ENCODE measurements around the gene PRKN. TPM values are rescaled to one million over a fixed set of nuclear protein-coding genes. Genes with fewer than 3 reads are reported as not detected.

The PRKN gene
- polyA plus RNA-seq, 1 donor from 2014 or later = 1.2 TPM

GRCh38 chr6:162481938-162482337 lies 245.6 kb downstream of the PRKN start:
- H3K36me3 ChIP-seq (ENCODE audit: insufficient read depth, low read length) = no peaks in the 10 kb centered on the region
- H3F3A ChIP-seq (ENCODE audit: insufficient read depth, low read length, poor library complexity, severe bottlenecking) = no peaks in the 10 kb centered on the region
- H4K20me1 ChIP-seq (ENCODE audit: insufficient read depth) = no peaks in the 10 kb centered on the region
- no peak overlapping the region for H3K27ac ChIP-seq (ENCODE audit: low read length)
- no peaks in the 10 kb centered on the region for H3K9me3 ChIP-seq (ENCODE audit: low read length)
- H3K4me2 ChIP-seq (ENCODE audit: low read length) = no peak overlapping the region
- no peaks in the 10 kb centered on the region for H3K9me2 ChIP-seq (ENCODE audit: insufficient read depth, low read length)
- TF ChIP-seq MXI1 (conservative IDR thresholded peaks at IDR 0.05; ENCODE audit: poor library complexity, severe bottlenecking) (no peak), RAD21 (conservative IDR thresholded peaks at IDR 0.05) (no peak), TAF1 (IDR thresholded peaks at IDR 0.05; ENCODE audit: low read depth) (no peak), EZH2 (IDR thresholded peaks at IDR 0.05; ENCODE audit: borderline replicate concordance, insufficient read depth, low read length, poor library complexity, severe bottlenecking) (no peak)
- H3K4me3 ChIP-seq (ENCODE audit: low read length) = no peak overlapping the region
- no peaks in the 10 kb centered on the region for H3K79me2 ChIP-seq (replicated peaks; ENCODE audit: insufficient read depth, low read length)
- H3K27me3 ChIP-seq (ENCODE audit: insufficient read depth, low read depth, low read length) = no peaks in the 10 kb centered on the region
- H3K9ac ChIP-seq (ENCODE audit: low read length) = no peak overlapping the region
- no peak overlapping the region for H2AFZ ChIP-seq (ENCODE audit: low read depth, low read length)

GRCh38 chr6:162481320-162481719 lies 246.2 kb downstream of the PRKN start:
- TF ChIP-seq RAD21 (conservative IDR thresholded peaks at IDR 0.05) (no peak), EZH2 (IDR thresholded peaks at IDR 0.05; ENCODE audit: borderline replicate concordance, insufficient read depth, low read length, poor library complexity, severe bottlenecking) (no peak), POLR2AphosphoS5 (IDR thresholded peaks at IDR 0.05) (no peak), MXI1 (conservative IDR thresholded peaks at IDR 0.05; ENCODE audit: poor library complexity, severe bottlenecking) (no peak), TAF1 (IDR thresholded peaks at IDR 0.05; ENCODE audit: low read depth) (no peak), REST (IDR thresholded peaks at IDR 0.05; ENCODE audit: borderline replicate concordance) (no peak), CTCF (IDR thresholded peaks at IDR 0.05; ENCODE audit: poor library complexity, severe bottlenecking) (no peak), EP300 (conservative IDR thresholded peaks at IDR 0.05; ENCODE audit: poor library complexity, severe bottlenecking) (no peak), SMC3 (conservative IDR thresholded peaks at IDR 0.05; ENCODE audit: poor library complexity) (no peak)

More at GRCh38 chr6:162481320-162481719, 246.2 kb downstream of the PRKN start:
- H3K9me2 ChIP-seq (ENCODE audit: insufficient read depth, low read length) = no peaks in the 10 kb centered on the region
- no peaks in the 10 kb centered on the region for H3K27me3 ChIP-seq (ENCODE audit: insufficient read depth, low read depth, low read length)
- no peaks in the 10 kb centered on the region for H3F3A ChIP-seq (ENCODE audit: insufficient read depth, low read length, poor library complexity, severe bottlenecking)
- H3K9me3 ChIP-seq (ENCODE audit: low read length) = no peaks in the 10 kb centered on the region
- no peak overlapping the region for H2AFZ ChIP-seq (ENCODE audit: low read depth, low read length)
- H4K20me1 ChIP-seq (ENCODE audit: insufficient read depth) = no peaks in the 10 kb centered on the region
- no peak overlapping the region for H3K4me3 ChIP-seq (ENCODE audit: low read length)
- no peaks in the 10 kb centered on the region for H3K79me2 ChIP-seq (replicated peaks; ENCODE audit: insufficient read depth, low read length)
- H3K36me3 ChIP-seq (ENCODE audit: insufficient read depth, low read length) = no peaks in the 10 kb centered on the region
- H3K27ac ChIP-seq (ENCODE audit: low read length) = no peak overlapping the region
- no peak overlapping the region for H3K9ac ChIP-seq (ENCODE audit: low read length)
- H3K4me2 ChIP-seq (ENCODE audit: low read length) = no peak overlapping the region

Measured in neural cell (in vitro differentiated cells).